Activated CD4-positive, alpha-beta T cell treated with anti-CD3 and anti-CD28 coated beads, Interleukin-2, amount 50 U/mL, for 16 hours (primary cell): ENCODE results near the gene KCNMA1.
A peak's percentile ranks its signal among the peaks of the same experiment; 100 is the strongest.
"Not testable (repeated sequence)": the region's sequence is repeated elsewhere in the genome, so short reads cannot be mapped to it uniquely, and the experiment has no call there.

Experiments
- DNase-seq: peaks from one replicate; pipeline ENCODE4 v3.0.0-alpha.2; 2020

The KCNMA1 gene

DNA sequence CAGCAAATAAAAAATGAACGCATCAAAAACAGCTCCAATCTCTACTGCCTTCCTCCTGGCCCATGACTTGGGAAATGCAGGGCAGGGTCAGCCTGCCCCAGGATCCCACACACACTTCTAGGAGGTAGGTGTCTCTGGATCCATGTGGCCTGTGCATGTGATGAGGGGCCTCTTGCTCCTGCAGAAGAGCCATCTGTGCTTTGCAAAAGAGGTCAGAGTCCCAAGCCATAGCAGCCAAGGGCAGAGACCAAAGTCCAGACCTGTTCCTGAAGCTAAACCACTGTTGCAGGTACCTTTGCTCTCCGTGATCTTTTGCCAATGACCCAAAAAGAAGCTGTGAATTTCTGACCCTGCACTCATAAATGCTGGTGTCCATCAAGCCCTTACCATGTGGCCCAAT is 57.1 kb downstream of the KCNMA1 start:
- no peak for DNase-seq

DNA sequence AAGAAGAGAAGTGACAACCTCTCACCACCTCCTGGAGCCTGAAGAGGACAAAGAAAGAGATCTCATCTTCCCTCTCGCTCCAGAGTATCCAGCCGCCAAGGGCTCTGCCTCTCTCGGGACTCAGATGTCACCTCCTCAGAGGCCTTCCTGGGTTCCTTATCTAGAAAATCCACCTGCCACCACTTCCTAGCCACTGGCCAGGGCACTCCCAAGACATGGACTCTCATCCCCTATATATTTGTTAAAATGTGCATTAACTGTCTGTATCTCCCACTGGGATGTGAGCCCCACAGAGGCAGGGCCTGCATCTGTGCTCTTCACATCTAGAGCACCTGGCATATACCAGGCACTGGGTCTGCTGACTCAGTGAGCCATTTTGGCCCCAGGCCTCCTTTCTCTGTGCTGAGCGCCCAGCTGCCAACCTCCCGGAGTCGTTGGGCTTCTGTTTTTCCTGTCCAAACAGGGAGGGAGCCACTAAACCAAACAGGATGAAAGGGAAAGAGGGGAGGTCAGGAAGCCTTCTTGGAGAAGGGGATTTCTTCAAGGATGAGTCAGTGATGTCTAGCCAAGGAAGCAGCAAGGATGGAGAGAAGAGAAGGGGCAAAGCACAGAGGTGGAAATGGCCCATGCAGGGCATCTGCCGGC is 58.9 kb downstream of the KCNMA1 start:
- DNase-seq = no peak

DNA sequence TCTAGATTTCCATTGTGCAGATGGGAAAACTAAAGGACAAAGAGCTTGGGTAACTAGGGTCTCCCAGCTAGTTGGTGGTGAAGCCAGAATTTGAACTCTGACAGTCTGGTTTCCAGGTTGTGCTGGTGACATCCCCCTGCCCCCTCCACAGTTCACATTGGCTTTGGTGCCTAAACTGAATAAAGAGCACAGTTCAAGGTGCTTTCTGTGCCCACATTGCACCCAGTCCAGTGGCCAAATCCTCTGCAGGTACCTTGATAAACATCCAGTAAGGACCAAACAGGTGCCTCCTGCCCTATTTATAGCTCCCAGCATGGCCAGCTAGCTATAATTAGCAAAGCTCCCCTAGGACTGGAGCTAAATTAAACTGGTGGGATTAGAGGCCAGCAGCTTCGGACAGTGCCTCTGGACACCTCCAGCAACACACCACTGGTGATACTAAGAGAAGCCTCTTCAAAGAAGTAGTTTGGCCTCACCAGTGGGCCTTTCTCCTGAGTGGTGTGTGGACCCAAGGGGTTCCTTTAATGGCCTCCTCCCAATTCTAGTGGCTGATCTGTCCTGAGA is 59.9 kb downstream of the KCNMA1 start:
- DNase-seq = no peak

DNA sequence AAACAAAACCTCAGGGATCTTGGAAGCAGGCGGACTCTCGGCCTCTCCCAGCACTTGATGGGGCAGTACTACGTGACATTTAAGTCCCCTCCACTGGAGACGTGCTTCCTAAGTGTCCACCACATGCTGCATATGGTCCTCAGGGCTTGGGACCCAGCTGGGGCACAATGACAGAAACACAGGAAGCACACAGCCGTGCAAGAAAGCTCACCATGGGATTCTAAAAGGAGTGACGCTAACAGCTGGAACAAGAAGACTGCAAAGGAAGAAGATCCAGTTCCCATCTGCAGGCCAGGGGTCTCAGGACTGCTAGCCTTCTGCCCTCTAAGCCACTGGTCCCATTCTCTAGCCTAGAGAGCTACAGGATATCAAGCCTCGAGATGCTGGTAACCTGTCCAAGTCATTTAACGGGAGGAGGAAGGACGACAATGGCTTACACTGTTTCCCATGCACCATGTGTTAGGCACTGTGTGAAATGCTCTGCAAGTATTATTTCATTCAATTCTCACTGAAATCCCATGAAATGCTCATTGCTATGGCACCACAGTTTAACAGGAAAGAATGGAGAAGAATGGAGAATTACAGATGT is 61.1 kb downstream of the KCNMA1 start:
- no peak for DNase-seq

DNA sequence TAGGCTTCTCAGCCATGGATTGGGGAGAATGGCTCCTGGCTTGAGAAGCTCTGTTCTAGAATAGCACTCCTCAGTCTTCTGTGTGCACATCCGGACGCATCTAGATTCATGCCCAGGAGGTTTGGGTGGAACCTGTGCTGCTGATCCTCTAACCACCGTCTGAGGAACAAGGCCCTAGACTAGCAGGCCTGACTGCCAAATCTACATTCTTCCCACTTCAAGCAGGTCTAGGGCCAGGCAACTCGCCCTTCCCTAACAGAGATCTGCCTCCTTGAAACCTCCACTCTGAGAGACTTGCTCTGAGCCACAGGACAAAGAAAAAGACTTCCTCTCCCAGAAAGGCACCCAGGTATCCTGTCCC is 61.6 kb downstream of the KCNMA1 start:
- DNase-seq = no peak

DNA sequence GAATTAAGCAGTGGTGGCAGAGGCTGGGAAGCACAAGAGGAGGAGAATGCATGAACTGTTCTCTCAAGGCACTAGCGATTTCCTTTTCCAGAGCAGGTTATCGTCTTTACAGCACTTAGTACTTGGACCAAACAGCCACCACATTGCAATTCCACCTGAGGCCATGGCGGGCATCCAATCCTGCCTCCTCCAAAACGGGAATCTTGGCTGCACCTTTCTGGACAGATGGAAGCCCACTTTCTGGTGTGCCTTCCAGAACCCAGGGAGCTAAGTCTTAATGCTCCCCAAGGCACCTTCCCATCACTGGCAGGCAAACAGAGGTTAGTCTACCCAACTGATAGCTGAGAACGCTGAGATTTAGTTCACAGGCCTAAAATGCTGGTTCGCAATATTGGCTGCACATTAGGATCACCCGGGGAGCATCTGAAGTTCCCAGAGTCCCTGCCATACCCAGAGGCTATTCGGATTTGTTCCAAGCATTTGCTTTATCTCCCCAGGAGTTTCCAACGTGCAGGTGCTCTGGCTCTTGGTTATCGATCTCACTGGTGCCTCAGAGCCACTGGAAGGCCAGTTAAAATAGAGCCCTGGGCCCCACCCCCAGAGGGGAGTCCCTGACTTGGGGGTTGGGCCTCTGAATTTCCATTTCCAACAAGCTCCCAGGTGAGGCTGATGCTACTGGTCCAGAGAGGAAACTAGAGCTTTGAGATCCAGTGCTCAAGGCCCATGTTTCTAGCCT is 62.2 kb downstream of the KCNMA1 start:
- DNase-seq = no peak

DNA sequence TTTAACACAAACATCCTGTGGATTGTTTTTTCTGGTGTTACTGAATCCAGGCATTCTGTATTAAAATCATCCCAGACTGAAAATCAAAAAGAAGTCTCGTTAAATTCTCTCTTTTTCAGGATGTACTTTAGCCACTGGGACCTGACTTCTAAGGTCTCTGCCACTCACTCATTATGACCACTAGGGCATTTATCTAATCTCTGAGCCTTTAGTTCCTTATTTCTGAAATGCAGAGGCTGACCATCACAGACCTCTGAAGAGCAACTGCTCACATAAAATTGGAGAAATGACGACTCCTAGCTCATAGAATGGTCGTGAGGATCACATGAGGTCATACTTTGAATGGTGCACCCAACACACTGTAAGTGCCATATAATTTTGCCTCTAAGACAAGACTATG is 63.2 kb downstream of the KCNMA1 start:
- no peak for DNase-seq

DNA sequence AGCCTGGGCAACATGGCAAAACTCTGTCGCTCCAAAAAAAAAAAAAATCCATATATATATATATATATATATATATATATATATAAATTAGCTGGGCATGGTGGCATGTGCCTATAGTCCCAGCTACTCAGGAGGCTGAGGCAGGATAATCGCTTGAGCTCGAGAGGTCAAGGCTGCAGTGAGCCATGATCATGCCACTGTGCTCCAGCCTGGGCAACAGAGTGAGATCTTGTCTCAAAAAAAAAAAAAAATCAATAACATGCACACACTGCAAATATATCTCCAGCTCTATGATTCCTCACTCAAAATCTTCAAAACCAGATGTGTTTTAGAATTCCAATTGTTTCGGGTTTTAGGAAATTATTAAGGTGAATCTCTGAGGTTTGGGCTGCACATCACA is 65.1 kb downstream of the KCNMA1 start:
- not testable (repeated sequence) for DNase-seq

DNA sequence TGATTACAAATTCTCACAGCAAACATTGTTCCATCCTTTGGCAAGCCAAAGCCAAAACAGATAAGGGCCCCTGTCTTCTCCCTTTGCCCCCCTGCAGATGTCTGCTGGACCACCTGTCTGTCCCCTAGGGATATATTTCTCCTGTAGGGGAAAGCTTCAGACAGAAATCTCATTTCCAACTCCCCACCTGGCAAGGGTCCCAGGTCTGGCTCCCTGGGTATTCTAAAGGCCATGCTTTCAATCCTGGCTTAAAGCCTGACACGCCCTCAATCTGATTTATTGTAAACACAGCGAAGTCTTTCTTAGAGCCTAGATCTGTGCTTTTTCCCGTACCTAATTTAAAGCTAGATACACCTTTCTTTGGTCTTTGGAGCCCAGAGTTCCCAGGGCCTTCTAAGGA is 66.1 kb downstream of the KCNMA1 start:
- no peak for DNase-seq

DNA sequence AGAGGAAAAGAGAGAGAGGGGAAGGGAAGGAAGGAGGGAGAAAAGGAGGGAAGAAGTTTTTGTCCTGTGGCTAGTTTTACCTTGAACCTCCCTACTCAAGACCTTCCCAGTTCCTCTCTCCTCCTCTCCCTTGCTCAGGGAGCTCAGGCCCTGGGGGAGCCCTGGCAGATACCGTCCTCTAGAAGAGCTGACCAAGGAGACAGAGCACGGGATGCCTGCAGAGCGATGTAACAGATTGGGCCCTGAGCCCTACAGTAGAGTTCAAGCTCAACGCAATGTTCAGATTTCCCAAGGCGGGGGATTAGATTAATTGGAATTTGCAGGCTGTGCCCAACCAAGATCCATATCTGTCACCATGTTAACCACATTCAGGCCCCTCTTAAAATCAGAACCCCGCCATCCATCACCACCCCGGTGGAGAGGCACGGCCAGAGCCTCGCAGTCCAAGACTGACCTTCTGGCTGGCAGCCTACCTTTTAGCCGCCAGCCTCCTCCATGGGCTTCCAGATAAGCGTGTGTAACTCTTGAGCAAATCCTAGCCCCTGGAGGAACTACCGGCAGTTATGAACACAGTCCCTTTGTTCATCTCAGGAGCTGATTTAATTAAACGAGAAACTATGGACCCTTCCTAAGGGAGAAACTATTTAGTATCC is 70.6 kb downstream of the KCNMA1 start:
- DNase-seq = no peak

DNA sequence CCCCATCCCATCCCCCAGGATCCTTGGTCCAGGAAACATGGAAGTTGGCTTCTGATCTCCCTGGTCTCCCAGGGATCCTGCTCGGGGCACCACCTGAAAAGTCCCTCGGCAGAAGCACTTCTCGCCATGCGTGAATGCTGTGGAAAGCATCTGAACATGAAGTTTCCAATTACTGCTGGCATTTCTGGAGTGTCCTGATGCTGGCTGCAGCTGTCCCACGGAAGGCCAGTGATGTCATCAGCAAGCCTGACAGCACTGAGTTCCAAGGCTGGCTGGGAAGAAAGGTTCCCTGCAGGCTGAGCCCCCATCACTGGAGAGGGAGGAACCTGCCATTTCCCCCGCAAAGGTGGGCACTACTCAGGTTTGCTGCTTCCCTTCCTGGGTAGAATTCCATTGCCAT is 71.4 kb downstream of the KCNMA1 start:
- DNase-seq = no peak

DNA sequence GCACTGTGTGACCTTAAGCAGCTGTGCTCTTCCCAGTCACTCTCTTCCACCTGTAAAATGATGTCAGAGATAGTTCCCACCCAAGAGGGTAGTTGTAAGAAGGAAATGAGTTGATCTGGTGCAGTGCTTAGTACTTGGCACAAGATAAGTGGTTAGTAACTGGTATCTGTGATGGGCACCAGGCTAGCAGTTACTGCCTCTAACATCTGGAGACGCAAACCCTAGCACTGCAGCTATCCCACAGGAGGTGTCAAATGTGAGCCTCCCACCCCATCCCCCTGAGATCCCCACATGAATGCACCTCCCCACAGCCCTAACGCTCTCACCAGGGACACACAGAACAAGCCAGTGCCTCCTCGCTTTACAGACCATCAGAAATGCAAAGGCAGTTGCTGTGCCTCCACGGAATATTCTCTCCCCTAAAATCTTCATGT is 72.0 kb downstream of the KCNMA1 start:
- DNase-seq = no peak

DNA sequence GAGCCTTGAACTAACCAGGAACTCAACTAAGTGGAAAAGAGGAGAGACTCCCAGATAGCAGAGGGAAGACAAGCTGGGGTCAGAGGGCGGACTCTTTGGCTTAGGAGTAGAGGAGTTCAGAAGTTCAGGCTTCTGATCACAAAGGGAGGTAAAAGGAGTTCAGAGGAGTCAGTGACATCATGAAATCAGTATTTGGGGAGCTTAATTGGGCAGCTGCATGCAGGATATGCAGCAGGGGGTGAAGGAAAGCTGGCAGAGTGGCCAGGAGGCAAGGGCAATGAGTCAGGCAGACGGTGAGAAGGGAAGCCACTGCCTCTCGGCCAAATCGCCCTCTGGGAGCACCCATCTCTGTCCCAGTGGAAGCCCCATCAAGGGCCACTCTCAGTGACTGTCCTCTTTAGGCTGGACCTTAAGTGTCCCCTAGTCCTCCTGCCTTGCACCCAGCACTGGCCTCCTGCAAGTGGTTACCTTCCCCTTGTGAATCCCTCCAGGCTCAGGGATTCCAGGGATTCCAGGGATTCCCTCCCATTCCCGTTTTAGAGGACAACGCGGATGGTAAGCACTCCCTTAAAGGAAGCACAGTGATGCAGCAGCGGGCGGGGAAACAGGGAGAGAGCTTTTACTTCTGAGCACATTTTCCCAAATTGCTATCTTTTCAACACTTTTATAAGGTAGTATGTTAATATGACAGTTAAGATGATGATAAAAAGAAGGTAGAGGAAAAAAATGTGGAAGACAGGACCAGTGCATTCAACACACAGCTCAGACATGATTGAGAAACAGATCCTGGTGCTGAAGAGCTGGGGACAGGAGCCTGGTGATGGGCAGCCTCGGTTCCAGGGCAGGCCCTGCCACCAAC is 72.6 kb downstream of the KCNMA1 start:
- no peak for DNase-seq

DNA sequence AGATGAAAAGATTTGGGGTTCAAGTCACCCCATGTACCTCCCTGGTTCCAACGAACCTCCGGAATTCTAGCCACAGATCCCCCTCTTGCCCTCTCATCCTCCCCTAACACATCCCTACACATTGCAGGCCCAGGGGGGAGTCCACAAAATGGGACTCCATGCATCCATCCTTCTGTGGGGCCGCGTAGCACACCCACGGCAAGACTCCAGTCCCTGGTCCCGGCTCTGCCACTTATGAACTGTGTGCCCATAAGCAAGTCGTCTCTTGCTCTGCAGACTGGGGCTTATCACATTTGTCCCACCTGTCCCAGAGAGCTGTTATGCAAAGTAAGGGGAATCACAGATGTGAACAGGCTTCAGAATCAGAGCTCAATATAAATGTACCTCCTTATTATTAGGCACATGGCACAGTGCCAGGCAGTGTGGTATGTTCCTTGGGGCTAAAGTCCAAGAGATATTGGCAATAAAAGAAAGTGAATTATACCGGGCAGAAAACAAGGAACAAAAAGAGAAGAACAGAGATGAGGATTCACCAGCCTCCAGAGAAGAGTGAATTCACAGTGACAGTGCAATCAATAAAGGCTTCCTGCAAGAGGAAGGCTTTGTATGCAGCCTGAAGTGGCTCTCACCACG is 73.9 kb downstream of the KCNMA1 start:
- DNase-seq = no peak

DNA sequence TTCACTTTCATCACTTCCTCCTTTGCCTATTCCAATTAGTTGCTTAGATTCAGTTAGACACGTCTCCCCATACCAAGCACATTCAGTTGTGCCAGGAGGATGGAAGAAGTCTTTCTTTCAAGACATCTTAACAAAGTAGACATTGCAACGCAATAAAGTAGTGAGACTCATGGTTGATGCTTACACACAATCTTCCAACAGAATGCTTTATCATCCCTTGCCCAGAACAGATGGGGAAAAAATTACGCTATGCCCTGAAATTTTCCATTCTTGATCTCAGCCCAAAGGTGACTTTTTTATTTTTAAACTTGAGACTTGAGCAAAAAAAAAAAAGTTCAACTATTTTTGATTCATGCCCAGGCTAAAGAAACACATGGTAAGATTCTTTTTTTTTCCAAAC is 74.9 kb downstream of the KCNMA1 start:
- no peak for DNase-seq

DNA sequence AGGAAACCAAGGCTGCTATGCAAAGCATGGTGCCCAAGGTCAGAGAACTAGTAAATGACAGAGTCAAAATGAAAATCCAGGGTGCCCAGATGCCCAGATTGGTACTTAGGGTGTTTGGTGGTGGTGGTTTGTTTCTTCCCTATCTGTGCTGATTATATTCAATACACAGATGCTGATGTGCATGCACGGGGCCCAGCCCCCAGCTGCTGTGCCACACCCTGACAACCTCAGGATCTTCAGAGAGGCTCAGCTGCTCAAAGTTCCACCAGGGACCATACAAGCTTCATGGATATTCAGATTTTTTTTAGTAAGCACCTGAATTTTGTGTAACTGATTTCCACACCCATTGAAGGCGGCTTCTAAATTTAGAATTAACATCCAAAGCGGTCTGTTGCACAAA is 75.6 kb downstream of the KCNMA1 start:
- no peak for DNase-seq

DNA sequence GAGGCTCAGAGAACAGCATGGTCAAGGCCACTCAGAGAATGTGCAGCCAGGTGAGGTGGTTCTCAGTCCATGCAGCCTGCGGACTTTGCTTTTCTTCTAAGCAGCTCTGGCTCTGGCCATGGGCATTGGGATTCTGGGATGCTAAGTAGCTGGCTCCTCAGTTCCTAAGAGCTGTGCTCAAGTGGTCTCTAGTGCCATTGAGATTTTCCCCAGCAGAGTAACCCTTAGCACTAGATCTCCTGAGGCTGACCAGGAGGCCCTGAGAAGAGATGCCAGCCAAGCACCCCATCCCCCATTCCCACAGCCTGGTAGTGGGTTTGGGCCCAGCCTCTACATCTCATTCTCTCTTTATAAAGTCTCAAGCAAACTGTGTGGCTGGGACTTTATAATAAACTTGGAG is 77.1 kb downstream of the KCNMA1 start:
- no peak for DNase-seq

DNA sequence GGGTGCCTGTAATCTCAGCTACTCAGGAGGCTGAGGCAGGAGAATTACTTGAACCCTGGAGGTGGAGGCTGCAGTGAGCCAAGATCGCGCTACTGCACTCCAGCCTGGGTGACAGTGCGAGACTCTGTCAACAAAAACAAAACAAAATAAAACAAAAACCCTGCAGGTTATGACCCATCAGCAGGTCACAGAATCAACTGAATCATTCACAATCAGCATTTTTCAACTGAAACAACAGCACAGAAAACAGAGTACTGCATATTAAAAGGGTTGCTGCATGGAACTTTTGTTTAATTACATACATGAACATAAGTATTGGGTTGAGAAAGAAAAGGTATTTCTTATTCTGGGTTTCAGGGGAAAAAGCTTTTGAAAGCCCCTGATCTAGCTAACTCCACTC is 77.6 kb downstream of the KCNMA1 start:
- no peak for DNase-seq

DNA sequence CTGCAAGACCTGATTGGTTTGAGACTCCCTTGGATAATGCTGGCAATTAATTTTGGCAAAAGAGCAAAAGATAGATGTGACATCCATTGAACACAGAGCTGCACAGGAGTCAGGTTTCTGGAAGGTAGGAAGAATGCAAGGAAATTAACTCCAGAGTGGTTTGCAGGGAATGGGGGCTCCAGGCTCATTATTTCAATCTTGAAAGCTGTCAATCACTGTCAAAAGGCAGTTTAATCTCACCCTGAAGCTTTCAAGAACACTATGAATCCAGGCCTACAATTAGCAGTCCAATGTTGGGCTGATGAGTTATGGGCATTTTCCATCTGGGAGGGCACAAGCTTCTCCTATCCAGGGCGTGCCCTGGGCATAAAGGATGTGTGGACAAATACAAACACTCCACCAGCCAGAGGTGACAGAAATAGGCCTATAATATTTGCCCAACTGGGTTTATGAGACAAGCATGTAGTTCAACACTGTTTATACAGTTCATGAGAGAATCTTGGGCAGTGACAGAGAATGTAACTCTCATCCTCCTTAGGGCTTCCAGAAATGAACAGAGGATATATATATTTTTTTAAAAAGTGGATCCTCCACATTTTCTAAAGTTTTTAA is 80.5 kb downstream of the KCNMA1 start:
- no peak for DNase-seq

DNA sequence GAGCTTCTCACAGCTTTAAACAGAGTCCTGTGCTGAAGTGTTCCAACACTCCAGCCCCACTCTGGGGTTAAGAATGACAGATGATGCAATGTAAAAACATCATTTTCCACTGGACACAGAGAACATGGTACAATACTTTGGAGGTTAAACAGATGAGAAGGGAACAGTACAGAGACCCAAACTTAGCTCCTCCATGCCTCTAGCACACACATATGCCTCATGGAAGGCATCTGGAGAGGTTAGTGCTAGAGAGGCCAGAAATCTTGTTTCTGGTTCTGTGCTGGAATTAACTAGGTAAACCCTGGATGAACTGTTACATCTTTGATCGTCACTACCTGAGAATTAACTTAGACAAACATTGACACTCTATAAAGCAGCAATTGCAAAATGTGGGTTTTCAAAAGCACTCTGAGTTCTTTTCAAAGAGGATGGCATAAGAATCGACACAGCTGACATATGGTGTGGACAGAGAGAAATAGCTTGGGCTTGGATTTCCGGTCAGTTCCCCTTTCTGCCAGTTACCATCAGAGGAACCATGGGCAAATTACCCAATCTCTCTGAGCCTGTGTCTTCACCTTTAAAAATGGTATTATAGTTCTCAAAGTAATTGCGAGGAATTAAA is 81.9 kb downstream of the KCNMA1 start:
- DNase-seq = no peak

DNA sequence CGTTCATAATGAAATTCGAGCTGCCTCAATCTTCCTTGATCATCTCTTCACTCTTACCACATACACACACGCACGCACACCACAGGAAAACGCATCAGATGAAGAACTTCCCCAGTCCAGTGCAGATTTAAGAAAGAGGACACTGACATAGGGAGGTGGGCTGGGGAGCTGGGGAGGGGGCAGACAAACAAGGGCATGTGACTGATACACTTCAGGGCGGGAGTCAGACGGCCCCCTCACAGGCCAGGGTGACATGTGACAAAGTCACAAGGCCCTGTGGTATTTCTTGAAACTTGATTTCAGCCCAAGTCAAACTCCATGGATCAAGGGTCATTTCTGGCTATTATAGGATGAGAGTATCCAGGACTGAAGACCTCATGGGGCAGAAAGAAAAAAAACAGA is 82.6 kb downstream of the KCNMA1 start:
- peak; percentile 37 for DNase-seq
